Hematopoietic multipotent progenitor cell treated with erythropoietin and hydrocortisone succinate and interleukin-3 and kit ligand, for 6 days (in vitro differentiated cells): ENCODE results near the gene SCD.

ENCODE experiments used
- DNase-seq: peaks from one replicate; pipeline ENCODE4 v3.0.0-alpha.2; 2015

SCD gene

DNA sequence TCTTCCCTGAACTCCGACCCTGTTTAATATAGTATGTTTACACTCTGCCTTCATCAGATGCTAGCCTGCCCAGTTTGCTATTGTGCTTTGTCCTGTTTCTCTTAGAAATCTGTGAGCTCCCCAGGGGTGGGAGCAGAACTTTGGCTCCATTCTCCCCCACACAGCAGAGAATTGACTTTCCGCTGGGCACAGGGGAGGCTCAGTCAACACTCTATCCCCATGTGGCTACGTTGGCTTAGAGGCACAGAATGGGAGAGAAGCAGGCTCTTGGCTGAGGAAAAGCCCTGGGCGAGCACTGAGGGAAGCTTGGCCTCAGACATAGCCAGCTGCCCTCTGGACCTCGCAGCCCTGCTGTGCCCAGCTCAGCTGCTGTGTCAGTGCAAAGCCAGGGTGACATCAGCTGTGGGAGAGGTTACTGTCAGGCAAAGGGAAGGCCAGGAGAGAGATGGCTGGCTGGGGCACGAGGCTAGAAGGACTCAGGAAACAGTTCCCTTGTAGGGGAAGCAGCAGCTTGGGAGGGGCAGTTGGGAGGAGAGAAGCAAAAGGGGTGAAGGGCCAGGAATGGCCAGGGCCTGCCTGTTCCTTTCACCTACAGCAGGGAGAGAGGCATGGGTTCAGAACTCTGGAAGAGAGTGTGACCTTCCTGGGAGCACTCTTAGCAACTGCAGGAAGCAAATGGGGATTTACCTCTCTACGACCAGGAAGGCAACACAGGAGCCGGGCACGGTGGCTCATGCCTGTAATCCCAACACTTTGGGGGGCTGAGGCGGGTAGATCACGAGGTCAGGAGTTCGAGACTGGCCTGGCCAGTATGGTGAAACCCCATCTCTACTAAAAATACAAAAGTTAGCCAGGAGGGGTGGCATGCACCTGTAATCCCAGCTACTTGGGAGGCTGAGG is 5.8 kb upstream of the SCD start:
- DNase-seq, result no peak

DNA sequence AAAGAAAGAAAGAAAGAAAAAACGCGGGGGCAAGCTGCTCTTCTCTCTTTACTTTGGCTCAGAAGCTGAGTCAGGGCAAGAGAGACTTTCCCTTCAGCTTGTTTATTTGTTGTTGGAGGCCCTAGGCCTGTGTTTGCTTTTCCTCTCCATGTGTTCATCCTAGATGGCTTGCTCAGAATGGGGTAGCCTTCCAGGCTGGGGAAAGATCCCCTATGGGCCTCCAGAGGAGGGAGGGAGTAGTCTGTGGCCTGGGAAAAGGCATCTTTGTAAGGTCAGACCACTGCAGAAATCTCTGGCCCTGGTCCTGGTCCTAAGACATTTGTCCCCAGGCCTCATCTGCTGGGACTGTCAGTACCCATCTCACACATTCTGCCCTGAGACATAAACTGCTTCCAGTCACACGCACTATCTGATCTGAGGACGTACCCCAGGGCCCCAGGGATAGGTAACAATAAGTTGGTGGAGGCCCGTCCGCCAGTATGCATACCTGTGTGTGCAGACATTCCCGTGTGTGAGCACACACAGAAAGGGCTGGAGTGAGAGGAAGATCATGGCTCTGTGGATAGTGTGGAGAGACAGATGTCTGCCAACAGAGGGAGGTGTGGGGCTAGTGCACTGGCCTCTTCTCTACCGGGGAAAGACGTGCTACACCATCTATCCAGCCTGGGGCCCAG is 4.9 kb upstream of the SCD start:
- DNase-seq, result peak; percentile 89

DNA sequence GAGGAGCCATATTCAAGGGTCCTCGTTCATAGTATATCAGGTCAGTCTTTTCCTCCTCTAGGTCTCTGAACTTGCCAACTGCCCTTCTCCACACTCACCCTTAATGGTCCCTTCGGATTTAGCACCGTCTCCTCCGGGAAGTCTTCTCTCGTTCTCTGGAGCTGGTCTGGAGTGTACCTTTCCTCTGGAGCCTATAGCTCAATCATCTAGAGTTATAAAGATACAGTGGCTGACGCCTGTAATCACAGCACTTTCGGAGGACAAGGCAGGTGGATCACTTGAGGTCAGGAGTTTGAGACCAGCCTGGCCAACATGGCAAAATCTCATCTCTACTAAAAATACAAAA is 4.4 kb upstream of the SCD start:
- no peak for DNase-seq

DNA sequence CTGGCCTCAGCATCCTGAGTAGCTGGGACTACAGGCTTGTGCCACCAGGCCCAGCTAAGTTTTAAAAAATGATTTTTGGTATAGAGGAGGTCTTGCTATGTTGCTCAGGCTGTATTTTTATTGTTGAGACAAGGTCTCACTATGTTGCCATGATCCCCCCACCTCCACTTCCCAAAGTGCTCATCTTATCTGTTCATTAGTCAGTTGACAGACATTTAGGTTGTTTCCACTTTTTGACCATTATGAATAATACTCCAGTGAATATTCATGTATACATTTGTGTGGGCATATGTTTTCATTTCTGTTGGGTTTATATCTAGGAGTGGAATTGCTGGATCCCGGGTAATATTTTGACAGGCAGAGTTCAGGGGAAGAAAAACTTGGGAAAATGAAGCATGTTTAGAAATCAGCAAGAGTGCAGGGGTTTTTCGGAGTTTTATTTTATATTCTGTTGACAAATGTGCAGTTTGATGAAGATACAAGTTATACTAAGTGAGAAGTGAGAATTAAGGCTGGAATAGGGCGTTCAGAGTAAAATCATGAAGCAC is 2.7 kb upstream of the SCD start:
- DNase-seq, result no peak

DNA sequence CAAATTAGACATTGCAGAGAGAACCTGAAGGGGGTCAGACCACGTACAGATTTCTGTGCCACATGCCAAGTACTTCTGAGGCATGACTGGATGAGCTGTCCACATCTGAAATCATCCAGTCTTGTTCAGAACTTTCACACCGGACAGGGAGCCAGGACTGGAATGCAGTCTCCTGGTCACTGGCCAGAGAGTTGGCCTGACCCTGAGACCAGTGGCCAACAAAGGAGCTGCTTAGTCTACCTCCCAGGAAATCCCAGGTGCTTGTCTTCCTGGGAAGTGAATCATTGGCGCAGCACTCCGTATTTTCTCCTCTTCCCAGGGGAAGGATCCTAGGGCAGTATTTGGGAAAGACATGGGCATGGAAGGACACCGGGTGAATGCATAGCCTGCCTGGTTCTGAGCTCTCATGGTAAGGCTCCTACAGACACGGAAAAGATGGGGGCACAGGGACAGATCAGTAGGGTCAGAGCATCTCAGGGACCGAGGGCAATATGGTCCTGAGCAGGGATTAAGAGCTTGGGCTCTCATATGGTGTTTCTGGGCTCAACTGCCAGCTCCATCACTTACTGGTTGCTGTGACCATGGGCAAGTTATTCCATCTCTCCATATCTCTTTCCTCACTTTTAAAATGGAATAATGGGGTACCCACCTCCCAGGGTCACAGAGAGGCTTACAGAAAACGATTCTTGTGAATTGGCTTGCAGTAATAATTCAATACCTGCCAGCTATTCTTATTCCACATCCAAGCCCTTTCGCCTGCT is 1.3 kb upstream of the SCD start:
- DNase-seq, result no peak

DNA sequence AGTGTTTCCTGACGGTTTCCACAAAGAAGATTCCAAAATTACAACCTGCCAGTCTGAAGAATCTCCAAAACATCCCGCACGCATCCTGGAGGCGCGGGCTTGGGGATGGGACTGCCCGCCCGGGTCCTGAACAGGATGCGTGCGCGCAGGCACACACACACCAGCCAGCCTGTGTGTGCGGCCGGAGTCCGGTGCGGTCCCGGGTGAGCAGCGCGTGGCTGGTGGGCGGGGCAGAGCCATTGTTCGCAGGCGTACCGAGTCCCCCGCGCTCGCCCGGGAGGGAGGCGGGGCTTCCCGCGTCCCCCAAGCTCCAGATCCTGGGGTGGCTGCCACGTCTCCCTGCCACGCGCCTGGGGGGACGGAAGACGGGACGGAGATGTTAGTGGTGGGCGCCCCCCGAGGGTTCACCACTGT is 675 bp upstream of the SCD start:
- DNase-seq, result peak; percentile 74

DNA sequence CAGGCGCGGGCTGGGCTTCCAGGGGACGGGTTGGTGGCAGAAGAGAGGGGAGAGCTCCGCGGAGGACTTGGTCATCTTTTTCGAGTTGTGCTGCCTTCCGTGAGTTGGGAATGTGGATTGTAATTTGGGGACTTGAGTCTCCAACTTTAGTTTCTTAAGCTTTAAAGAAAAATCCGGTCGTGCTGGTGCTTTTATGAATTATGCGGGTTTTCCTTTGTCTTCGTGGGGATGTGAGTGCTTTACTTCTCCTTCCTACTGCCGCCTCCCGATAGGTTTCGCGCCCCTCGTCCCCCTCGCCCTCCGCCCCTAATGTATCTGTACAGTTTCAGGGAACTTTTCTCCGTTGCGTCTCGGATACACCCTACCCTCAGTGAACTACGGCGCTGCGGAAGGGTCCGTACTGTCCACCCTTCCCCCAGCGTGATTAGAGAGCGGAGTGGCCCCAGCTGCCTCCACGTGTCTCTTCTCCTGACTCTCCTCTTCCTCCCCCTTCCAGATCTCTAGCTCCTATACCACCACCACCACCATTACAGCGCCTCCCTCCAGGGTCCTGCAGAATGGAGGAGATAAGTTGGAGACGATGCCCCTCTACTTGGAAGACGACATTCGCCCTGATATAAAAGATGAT is 649 bp downstream of the SCD start:
- peak; percentile 62 for DNase-seq

DNA sequence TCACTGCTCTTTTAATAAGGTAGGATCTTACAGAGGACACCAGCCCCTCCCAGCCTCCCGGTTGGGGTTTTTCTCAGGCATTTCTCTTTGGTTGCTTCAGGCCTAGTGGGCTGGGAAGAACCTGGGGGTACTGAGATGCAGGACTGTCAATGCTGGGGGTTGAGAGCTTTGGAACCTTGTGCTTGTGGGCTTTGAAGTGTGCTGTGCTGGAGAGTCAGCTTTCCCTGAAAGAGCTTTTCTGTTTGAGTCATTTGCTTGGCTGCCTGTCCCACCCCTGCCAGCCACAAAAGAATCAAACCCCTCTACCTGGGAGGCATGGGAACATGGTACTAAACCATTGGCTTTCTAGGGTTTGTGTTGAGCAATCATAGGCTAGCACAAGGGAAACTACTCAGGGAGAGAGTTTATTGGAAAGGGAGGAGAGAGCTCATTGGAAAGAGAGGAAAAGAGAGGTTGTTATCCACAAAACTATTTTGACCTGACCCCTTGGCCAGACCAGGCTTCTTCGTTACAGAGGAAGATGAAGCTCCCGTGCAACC is 1.4 kb downstream of the SCD start:
- DNase-seq, result no peak

DNA sequence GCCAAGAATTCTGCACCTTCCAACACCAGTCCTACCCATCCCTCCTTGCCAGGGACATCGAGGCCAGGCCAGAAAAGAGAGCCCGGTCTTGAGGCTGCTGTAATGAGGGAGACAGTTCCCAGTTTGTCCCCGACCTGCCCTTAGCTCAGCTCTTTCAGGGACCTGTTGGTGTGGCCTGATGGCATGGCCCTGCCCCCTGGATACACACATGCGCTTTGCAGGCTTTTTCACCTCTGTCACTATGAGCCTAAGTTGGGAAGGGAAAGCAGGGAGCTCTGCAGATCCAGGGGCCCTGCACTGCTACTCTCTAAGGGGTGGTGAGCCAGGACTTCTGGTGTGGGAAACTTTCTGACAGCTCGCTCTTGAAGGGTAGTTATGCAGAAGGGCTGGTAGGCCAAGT is 2.1 kb downstream of the SCD start:
- DNase-seq, result no peak

DNA sequence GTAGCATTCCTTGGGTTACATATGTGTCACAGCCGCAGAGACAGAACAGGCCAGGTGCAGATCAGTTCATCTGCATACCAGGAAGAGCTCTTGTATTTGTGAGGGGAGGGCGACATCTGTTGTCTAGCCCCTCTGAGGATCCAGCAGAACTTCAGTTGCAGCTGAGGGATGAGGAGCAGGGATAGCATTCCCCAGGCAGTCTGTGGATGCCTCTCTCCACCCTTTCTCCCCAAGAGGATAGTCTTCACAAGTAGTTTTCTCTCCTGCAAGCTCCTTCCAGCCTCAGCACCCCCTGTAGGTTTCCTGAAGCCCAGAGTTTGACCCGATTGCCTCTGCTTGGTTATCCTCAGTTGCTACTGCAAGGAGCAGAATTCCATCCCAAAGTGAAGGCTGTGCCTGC is 2.6 kb downstream of the SCD start:
- no peak for DNase-seq

DNA sequence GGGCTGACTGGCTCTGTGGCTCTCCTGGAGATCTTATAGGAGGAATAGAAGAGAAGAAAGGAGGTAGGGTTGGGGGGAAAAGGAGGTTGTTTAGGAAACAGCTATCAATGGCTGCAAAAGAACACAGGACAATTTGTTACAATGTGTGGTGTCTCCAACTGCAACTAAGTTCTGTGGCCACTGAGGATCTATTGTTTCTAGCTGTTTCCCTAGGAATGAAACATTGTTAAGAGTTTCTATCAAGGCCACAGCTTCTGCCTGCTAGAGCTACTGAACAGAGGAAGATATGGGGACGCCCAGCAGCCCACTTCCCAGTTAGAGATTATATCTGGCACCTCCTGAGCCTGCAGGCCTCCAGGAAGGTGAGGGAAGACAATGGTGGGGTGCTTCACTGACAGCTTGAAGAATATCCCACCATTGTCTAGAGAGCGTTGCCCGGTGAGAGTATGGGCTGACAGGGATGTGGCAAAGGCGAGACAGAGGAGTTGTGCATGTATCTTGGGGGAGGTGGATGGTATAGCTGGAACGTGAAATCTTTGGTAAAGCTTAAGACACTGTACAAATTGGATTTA is 4.0 kb downstream of the SCD start:
- peak; percentile 31 for DNase-seq

DNA sequence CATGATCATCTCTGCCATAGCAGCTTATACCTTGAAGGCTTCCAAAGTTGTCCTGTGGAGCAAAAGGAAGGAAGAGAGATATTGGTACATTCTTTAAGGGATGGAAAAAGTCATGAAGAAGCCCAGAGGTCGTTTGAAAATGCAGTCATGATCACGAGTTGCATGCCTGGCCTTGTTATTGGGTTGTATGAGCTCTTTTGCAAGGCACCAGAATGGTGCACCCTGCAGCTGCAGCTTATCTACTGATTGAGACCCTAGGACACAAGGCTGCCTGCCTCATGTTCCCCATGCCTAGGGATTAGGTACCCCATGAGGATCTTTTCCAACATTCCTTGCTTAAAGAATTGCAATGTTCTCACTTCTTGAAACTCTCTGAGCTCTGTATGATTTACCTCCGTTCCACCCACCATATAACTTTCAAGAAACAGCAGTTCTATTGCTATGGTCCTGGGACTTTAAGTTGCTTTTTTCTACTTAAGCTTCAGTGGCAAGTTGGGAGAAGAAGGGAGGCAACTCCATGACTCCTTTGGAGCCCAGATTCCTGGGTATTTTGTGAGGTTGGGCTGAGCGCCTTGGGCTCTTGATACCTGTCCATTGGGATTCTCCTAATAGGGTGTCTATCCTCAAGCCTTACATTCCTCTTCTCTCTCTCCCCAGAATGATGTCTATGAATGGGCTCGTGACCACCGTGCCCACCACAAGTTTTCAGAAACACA is 6.9 kb downstream of the SCD start:
- no peak for DNase-seq

DNA sequence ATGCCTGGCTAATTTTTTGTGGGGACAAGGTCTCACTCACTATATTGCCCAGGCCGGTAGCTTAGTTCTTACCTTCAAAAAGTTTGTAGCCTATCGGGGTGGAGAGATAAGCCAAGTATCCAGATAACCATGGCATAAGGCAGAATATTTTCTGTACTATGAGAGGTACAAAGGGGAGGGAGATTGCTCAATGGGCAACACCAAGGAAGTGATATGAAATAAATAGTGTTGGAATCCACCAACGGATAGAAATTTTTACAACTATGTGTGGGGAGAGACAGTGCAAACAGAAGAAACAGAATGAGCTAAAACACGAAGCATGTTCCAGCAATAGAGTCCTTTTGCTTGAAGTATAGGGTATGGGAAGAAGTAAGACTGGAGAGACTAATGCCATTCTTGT is 8.1 kb downstream of the SCD start:
- DNase-seq, result no peak

DNA sequence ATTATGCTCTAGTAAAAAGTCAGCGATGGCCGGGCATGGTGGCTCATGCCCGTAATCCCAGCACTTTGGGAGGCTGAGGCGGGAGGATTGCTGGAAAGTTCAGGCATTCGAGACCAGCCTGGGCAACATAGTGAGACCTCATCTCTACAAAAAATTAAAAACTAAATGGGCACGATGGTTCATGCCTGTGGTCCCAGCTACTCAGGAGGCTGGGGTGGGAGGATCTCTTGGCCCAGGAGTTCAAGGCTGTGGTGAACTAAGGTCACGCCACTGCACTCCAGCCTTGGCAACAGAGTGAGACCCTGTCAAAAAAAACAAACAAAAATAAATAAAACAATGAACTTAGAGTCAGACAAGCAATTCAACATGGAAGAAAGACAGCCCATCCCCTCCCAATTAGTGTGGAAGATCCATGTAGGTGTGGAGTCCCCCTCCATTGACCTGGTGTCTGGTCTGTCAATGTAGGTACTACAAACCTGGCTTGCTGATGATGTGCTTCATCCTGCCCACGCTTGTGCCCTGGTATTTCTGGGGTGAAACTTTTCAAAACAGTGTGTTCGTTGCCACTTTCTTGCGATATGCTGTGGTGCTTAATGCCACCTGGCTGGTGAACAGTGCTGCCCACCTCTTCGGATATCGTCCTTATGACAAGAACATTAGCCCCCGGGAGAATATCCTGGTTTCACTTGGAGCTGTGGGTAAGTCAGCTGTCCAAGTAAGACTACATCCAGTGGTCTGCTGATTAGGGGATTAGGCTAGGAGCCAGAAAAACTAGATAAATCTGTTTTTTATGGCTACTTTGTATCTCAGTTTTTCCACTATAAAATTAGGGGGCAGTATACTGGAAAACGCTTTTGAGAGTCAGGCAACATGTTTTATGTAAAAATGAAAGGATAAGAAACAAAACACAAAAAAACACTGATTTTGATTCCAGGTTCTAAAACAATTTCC is 9.3 kb downstream of the SCD start:
- no peak for DNase-seq

DNA sequence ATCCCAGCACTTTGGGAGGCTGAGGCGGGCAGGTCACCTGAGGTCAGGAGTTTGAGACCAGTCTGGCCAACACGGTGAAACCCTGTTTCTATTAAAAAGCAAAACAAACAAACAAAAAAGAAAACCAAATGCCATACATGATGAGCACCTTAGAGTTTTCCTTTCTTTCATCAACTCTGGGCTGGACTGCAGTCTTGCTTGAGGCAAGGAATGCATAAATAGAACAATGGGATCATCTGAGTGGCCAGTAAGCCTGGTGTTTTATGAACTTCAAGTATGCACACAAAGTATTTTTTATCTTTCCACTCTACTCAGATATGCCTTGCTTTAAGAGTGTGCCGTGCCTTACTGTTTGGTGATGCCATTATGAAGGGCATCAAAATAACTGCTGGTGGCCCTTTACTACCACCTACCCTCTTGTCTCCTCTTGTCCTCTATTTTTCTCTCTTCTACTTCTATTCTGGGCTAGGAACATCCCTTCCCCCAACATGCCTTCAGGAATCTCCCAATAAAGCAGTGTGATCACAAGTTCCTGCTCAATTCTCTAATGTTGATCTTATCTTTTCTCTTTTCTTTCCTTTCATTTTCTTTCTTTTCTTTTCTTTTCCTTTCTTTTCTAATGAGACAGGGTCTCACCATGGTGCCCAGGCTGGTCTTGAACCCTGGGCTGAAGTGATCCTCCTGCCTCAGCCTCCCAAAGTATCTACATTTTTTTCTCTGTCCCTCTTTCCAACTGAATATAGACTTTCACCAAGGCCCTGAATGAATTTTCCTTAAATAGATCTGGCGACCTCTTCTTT is 10.2 kb downstream of the SCD start:
- DNase-seq, result no peak

DNA sequence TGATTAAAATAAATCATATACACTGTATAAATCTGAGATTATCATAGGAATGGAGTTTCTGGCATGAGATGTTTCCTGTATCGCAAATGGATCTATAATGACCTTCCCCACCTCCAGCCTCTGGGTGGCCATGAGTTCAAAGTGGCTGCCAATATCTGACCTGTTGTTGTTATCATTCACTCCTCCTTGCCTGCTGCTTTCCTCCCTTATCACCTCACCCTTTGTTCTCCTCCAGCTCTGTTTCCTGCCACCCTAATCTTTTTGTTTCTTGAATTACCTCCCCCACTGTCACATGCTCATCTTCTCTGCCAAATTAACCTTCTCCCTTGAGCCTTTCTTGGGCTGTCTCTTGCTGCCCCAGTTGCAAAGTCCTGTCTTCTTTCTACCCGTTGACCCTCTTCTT is 12.0 kb downstream of the SCD start:
- peak; percentile 87 for DNase-seq

DNA sequence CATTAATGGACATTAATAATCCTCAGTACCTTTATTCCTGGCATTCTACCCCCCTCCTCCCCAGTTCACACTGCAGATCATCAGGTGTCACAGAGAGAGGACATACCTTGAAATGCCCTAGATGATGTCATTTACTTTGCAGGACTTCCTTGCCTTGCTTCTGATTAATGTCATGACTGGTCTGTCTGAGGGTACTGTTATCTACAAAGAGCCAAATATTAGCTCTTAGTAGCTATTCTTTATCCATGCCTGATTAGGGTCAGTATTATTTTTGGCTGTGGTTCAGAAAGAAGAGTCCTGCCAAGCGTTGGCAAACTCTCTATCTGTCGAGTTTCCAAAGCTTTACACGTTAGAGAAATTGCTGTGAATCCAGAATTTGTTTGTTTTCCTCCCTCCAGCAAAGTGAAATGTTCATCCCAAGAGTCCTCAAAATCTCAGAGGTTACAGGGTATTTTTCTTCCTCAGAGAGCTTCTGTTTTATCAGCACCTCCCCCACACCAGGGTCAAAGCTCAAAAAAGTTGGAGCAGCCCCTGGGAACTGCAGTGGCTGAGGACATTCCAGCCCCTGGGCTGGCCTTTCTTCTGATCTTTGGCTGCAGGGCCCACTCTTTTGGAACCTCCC is 12.6 kb downstream of the SCD start:
- DNase-seq, result peak; percentile 36

DNA sequence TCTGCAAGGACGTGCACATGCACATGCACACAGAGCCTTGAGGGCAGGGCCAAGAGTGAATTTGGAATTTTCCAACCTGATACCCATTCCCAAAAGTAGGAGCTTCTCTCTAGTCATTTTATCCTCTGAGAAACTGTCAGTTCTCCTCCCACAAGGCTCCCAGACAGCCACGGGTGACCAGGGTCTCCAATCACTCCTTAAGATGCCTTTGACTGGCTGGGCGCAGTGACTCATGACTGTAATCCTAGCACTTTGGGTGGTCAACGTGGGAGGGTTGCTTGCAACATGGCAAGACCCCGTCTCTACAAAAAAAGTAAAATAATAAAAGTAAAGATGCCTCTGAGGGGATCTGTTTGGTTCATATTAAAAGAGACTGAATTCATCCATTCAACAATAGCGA is 13.2 kb downstream of the SCD start:
- DNase-seq, result no peak
